Breast epithelium (tissue), 4 donors: ENCODE results near the gene TMEM232. TPM values are rescaled to one million over a fixed set of nuclear protein-coding genes. Genes with fewer than 3 reads are reported as not detected.
"Not testable (repeated sequence)": the region's sequence is repeated elsewhere in the genome, so short reads cannot be mapped to it uniquely, and the experiment has no call there.

Source experiments
- DNase-seq, 2 donors: peaks; one replicate each; pipeline ENCODE4 v3.0.0-alpha.2; 2019; ENCODE audit warnings: low spot score in 2 of 2
- H3K27ac ChIP-seq, 2 donors: fragments of 200-600 bp; sonication (generic) in 1 of 2; one replicate each; pipeline ENCODE4 v1.5.1; 2016 to 2019; ENCODE audit warnings: mild to moderate bottlenecking in 1 of 2
- H3K27me3 ChIP-seq, 2 donors: fragments of 200-600 bp; sonication (generic) in 1 of 2; one replicate each; pipeline versions ENCODE4 v1.5.1 to v1.6.0; 2017 to 2019; ENCODE audit warnings: control low read depth in 1 of 2, mild to moderate bottlenecking in 1 of 2
- H3K36me3 ChIP-seq: fragments of 200-600 bp; one replicate; pipeline ENCODE4 v1.5.1; 2019
- H3K4me1 ChIP-seq, 2 donors: fragments of 200-600 bp; sonication (generic); one replicate each; pipeline ENCODE4 v1.5.1; 2016 to 2019; ENCODE audit warnings: control low read depth in 1 of 2
- H3K4me3 ChIP-seq, 3 donors: fragments of 200-600 bp; sonication (generic); 1 replicate in 2 of 3; 2 replicates in 1 of 3; pipeline ENCODE4 v1.5.1; 2016 to 2019; ENCODE audit warnings: mild to moderate bottlenecking in 3 of 3, moderate library complexity in 2 of 3
- H3K9me3 ChIP-seq, 2 donors: fragments of 200-600 bp; sonication (generic) in 1 of 2; one replicate each; pipeline ENCODE4 v1.5.1; 2016 to 2019; ENCODE audit warnings: control low read depth in 1 of 2
- CTCF ChIP-seq, 3 donors: fragments of 450-650 bp; IDR thresholded peaks; one replicate each; pipeline ENCODE4 v1.5.1; 2016 to 2017; ENCODE audit warnings: antibody characterized with exemption in 3 of 3, mild to moderate bottlenecking in 3 of 3, moderate library complexity in 3 of 3
- POLR2A ChIP-seq: fragments of 450-650 bp; IDR thresholded peaks from one replicate; pipeline ENCODE4 v1.6.1; 2016; ENCODE audit warnings: antibody characterized with exemption, mild to moderate bottlenecking, moderate library complexity
- POLR2AphosphoS5 ChIP-seq, 3 donors: sonication (generic); formaldehyde crosslinking; IDR thresholded peaks; one replicate each; pipeline ENCODE4 v1.6.1; 2017; ENCODE audit warnings: antibody characterized with exemption in 3 of 3
- intact Hi-C: fragments of 100-400 bp; cut with DNase I; formaldehyde crosslinking; loops from one replicate; pipeline ENCODE4 v1.15.1; 2023; ENCODE audit warnings: low total_unique reads
- total RNA-seq, 3 donors: library from RNA; depleted of rRNA; stranded (reverse); fragments of >200 nt; gene quantifications; one replicate each; pipeline ENCODE4 v1.1.0, GENCODE V29; 2016

The TMEM232 gene
- total RNA-seq, 3 donors from 2014 or later, result 2.0 to 6.4 (median 4.6) TPM

- no peaks in the 10 kb centered on the region for H3K9me3 ChIP-seq
- intact Hi-C loops, result no loop called here
- no peak for TF ChIP-seq POLR2AphosphoS5 (IDR thresholded peaks at IDR 0.05)
- no peak for TF ChIP-seq CTCF (IDR thresholded peaks at IDR 0.05)
- TF ChIP-seq POLR2A, result no peak
- H3K36me3 ChIP-seq, result no peaks in the 10 kb centered on the region
- no peaks in the 10 kb centered on the region for H3K4me1 ChIP-seq
- no peak overlapping the region for H3K4me3 ChIP-seq
- DNase-seq, result no peak
- no peaks in the 10 kb centered on the region for H3K27me3 ChIP-seq
- H3K27ac ChIP-seq, result no peak overlapping the region
These were observed 45.4 kb downstream of the TMEM232 start for GRCh38 chr5:110681109-110681508.

- intact Hi-C loops, DNase-seq, H3K36me3 ChIP-seq, H3K4me3 ChIP-seq, H3K27me3 ChIP-seq, H3K4me1 ChIP-seq, H3K9me3 ChIP-seq, H3K27ac ChIP-seq: not testable (repeated sequence)
These were observed 49.9 kb downstream of the TMEM232 start for GRCh38 chr5:110676554-110676953.

GRCh38 chr5:110665184-110665726 is 61.2 kb downstream of the TMEM232 start:
- H3K9me3 ChIP-seq, result no peaks in the 10 kb centered on the region
- H3K27me3 ChIP-seq, result no peaks in the 10 kb centered on the region
- H3K27ac ChIP-seq, result no peak overlapping the region
- H3K4me3 ChIP-seq, result no peak overlapping the region
- H3K36me3 ChIP-seq, result no peaks in the 10 kb centered on the region
- intact Hi-C loops, result no loop called here
- H3K4me1 ChIP-seq, result no peaks in the 10 kb centered on the region
- TF ChIP-seq CTCF (IDR thresholded peaks at IDR 0.05), result no peak
- TF ChIP-seq POLR2A, result no peak
- no peak for TF ChIP-seq POLR2AphosphoS5 (IDR thresholded peaks at IDR 0.05)
- no peak for DNase-seq

- H3K4me3 ChIP-seq, result no peak overlapping the region
- no peaks in the 10 kb centered on the region for H3K9me3 ChIP-seq
- H3K36me3 ChIP-seq, result no peaks in the 10 kb centered on the region
- H3K27ac ChIP-seq, result no peak overlapping the region
- H3K27me3 ChIP-seq, result no peaks in the 10 kb centered on the region
- no peaks in the 10 kb centered on the region for H3K4me1 ChIP-seq
- TF ChIP-seq POLR2A (no peak), CTCF (IDR thresholded peaks at IDR 0.05) (no peak), POLR2AphosphoS5 (IDR thresholded peaks at IDR 0.05) (no peak)
- DNase-seq, result no peak
- intact Hi-C loops, result no loop called here
These were observed 62.9 kb downstream of the TMEM232 start for GRCh38 chr5:110663525-110663924.

GRCh38 chr5:110658006-110658405 is 68.5 kb downstream of the TMEM232 start:
- intact Hi-C loops, result no loop called here
- Histone ChIP-seq H3K9me3 (no peaks in the 10 kb centered on the region), H3K27ac (no peak overlapping the region), H3K36me3 (no peaks in the 10 kb centered on the region), H3K4me1 (no peaks in the 10 kb centered on the region), H3K4me3 (no peak overlapping the region), H3K27me3 (no peaks in the 10 kb centered on the region)
- no peak for TF ChIP-seq POLR2AphosphoS5 (IDR thresholded peaks at IDR 0.05)
- no peak for TF ChIP-seq CTCF (IDR thresholded peaks at IDR 0.05)
- no peak for TF ChIP-seq POLR2A
- DNase-seq, result no peak
